SK-N-SH (cell line): Measurements from ENCODE around the gene PTGFRN.

Experiments
- CHD2 ChIP-seq: fragments of 150-350 bp; IDR thresholded peaks from 2 replicates; pipeline ENCODE4 v1.6.1; 2018; ENCODE audit warnings: low read length; ENCODE audit not compliant: partially characterized antibody
- ELF1 ChIP-seq: IDR thresholded peaks from 2 replicates; pipeline ENCODE4 v1.4.0; 2012
- EP300 ChIP-seq, 2 experiments: IDR thresholded peaks; 2 replicates each; pipeline versions ENCODE4 v1.4.0 to v1.6.1; 2012; ENCODE audit warnings: borderline replicate concordance in 1 of 2, low read depth in 1 of 2, low read length in 1 of 2
- FOXM1 ChIP-seq: IDR thresholded peaks from 2 replicates; pipeline ENCODE4 v1.4.0; 2012; ENCODE audit warnings: low read depth, mild to moderate bottlenecking
- GABPA ChIP-seq: IDR thresholded peaks from 2 replicates; pipeline ENCODE4 v1.4.0; 2012; ENCODE audit warnings: low read depth, mild to moderate bottlenecking
- JUND ChIP-seq: IDR thresholded peaks from 2 replicates; pipeline ENCODE4 v1.4.0; 2012
- POLR2AphosphoS5 ChIP-seq: IDR thresholded peaks from 2 replicates; pipeline ENCODE4 v1.6.1; 2012; ENCODE audit warnings: low read depth, low read length
- RAD21 ChIP-seq: IDR thresholded peaks from 2 replicates; pipeline ENCODE4 v1.6.1; 2012; ENCODE audit warnings: mild to moderate bottlenecking, low read length
- RCOR1 ChIP-seq: fragments of 150-350 bp; IDR thresholded peaks from 2 replicates; pipeline ENCODE4 v1.6.1; 2017; ENCODE audit warnings: antibody characterized with exemption, low read length
- TCF12 ChIP-seq: IDR thresholded peaks from 2 replicates; pipeline ENCODE4 v1.4.0; 2012
- YY1 ChIP-seq: IDR thresholded peaks from 2 replicates; pipeline ENCODE4 v1.4.0; 2012; ENCODE audit warnings: low read depth, mild to moderate bottlenecking
- TF ChIP-seq, protein P1 (sequence below): fragments of 200-600 bp; sonication (generic); IDR thresholded peaks from 2 replicates; pipeline ENCODE4 v1.6.1; 2017; ENCODE audit warnings: antibody characterized with exemption, mild to moderate bottlenecking, moderate library complexity
- TF ChIP-seq, protein P2 (sequence below): IDR thresholded peaks from 2 replicates; pipeline ENCODE4 v1.4.0; 2012; ENCODE audit warnings: low read depth
- TF ChIP-seq, protein P3 (sequence below): IDR thresholded peaks from 2 replicates; pipeline ENCODE4; 2012

GRCh38 chr1:116882866-116883265 lies 26.9 kb upstream of the PTGFRN start:
- TF ChIP-seq, protein P1, sequence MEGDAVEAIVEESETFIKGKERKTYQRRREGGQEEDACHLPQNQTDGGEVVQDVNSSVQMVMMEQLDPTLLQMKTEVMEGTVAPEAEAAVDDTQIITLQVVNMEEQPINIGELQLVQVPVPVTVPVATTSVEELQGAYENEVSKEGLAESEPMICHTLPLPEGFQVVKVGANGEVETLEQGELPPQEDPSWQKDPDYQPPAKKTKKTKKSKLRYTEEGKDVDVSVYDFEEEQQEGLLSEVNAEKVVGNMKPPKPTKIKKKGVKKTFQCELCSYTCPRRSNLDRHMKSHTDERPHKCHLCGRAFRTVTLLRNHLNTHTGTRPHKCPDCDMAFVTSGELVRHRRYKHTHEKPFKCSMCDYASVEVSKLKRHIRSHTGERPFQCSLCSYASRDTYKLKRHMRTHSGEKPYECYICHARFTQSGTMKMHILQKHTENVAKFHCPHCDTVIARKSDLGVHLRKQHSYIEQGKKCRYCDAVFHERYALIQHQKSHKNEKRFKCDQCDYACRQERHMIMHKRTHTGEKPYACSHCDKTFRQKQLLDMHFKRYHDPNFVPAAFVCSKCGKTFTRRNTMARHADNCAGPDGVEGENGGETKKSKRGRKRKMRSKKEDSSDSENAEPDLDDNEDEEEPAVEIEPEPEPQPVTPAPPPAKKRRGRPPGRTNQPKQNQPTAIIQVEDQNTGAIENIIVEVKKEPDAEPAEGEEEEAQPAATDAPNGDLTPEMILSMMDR, result no peak
- TF ChIP-seq POLR2AphosphoS5, result no peak
- TF ChIP-seq FOXM1, result no peak
- TF ChIP-seq YY1, result no peak
- no peak for TF ChIP-seq RAD21
- TF ChIP-seq CHD2, result no peak
- TF ChIP-seq, protein P2, sequence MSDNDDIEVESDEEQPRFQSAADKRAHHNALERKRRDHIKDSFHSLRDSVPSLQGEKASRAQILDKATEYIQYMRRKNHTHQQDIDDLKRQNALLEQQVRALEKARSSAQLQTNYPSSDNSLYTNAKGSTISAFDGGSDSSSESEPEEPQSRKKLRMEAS, result no peak
- TF ChIP-seq TCF12, result no peak
- TF ChIP-seq ELF1, result no peak
- no peak for TF ChIP-seq JUND
- no peak for TF ChIP-seq RCOR1
- TF ChIP-seq GABPA, result no peak
- TF ChIP-seq, protein P3, sequence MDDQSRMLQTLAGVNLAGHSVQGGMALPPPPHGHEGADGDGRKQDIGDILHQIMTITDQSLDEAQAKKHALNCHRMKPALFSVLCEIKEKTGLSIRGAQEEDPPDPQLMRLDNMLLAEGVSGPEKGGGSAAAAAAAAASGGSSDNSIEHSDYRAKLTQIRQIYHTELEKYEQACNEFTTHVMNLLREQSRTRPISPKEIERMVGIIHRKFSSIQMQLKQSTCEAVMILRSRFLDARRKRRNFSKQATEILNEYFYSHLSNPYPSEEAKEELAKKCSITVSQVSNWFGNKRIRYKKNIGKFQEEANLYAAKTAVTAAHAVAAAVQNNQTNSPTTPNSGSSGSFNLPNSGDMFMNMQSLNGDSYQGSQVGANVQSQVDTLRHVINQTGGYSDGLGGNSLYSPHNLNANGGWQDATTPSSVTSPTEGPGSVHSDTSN, result no peak
- no peak for TF ChIP-seq EP300 (IDR thresholded peaks at IDR 0.05; ENCODE audit: borderline replicate concordance in 1 of 2, low read depth in 1 of 2, low read length in 1 of 2)
